Mesendoderm (in vitro differentiated cells): ENCODE results near the gene TMEM221.

Experiments
- DNase-seq: peaks from one replicate; pipeline ENCODE4 v3.0.0; 2013
- H2AK5ac ChIP-seq: 2 replicates; pipeline ENCODE4 v1.6.1; 2013; ENCODE audit warnings: low read length, inconsistent platforms
- H2BK120ac ChIP-seq: 2 replicates; pipeline ENCODE4 v1.6.1; 2013; ENCODE audit warnings: low read depth, mild to moderate bottlenecking, low read length, moderate library complexity, mixed read lengths
- H2BK15ac ChIP-seq: replicated peaks from 2 replicates; pipeline ENCODE4 v1.6.1; 2013; ENCODE audit warnings: low read depth, mild to moderate bottlenecking, moderate library complexity
- H2BK5ac ChIP-seq: 2 replicates; pipeline ENCODE4 v1.6.1; 2013; ENCODE audit warnings: low read length, inconsistent platforms
- H3K18ac ChIP-seq: 2 replicates; pipeline ENCODE4 v1.6.1; 2013; ENCODE audit warnings: mild to moderate bottlenecking, low read length, mixed read lengths
- H3K23ac ChIP-seq: one replicate; pipeline ENCODE4 v1.6.1; 2013; ENCODE audit warnings: low read length
- H3K27ac ChIP-seq: 2 replicates; pipeline ENCODE4 v1.5.1; 2013; ENCODE audit warnings: low read depth, mild to moderate bottlenecking, inconsistent platforms, low read length, moderate library complexity
- H3K27me3 ChIP-seq: 2 replicates; pipeline ENCODE4 v1.6.1; 2013; ENCODE audit warnings: low read length, control low read depth, mild to moderate bottlenecking, inconsistent platforms; ENCODE audit not compliant: insufficient read depth, poor library complexity
- H3K36me3 ChIP-seq: 2 replicates; pipeline ENCODE4 v1.6.1; 2013; ENCODE audit warnings: low read length, inconsistent platforms; ENCODE audit not compliant: control insufficient read depth, insufficient read depth
- H3K4ac ChIP-seq: one replicate; pipeline ENCODE4 v1.6.1; 2013; ENCODE audit warnings: low read depth, mild to moderate bottlenecking, low read length, moderate library complexity
- H3K4me1 ChIP-seq: 2 replicates; pipeline ENCODE4 v1.6.1; 2013; ENCODE audit warnings: low read depth, low read length, inconsistent platforms; ENCODE audit not compliant: control insufficient read depth
- H3K4me2 ChIP-seq: 2 replicates; pipeline ENCODE4 v1.6.1; 2013; ENCODE audit warnings: low read length
- H3K4me3 ChIP-seq: 2 replicates; pipeline ENCODE4 v1.5.1; 2013; ENCODE audit warnings: mild to moderate bottlenecking, low read length
- H3K56ac ChIP-seq: one replicate; pipeline ENCODE4 v1.6.1; 2013; ENCODE audit warnings: low read length
- H3K79me1 ChIP-seq: 2 replicates; pipeline ENCODE4 v1.6.1; 2013; ENCODE audit warnings: low read length, inconsistent platforms
- H3K79me2 ChIP-seq: 2 replicates; pipeline ENCODE4 v1.6.1; 2013; ENCODE audit warnings: mild to moderate bottlenecking, low read length; ENCODE audit not compliant: control insufficient read depth, insufficient read depth
- H3K9ac ChIP-seq: 2 replicates; pipeline ENCODE4 v1.6.1; 2013; ENCODE audit warnings: low read length, inconsistent platforms
- H4K5ac ChIP-seq: one replicate; pipeline ENCODE4 v1.6.1; 2013; ENCODE audit warnings: low read length
- H4K8ac ChIP-seq: one replicate; pipeline ENCODE4 v1.6.1; 2013; ENCODE audit warnings: low read depth, mild to moderate bottlenecking, control low read depth, low read length, moderate library complexity
- WGBS: extraction: QIAGEN DNeasy Blood & Tissue Kit; methylation state at CpG from one replicate; pipeline ENCODE4 v1.1.7; 2013; ENCODE audit warnings: low lambda C conversion rate, missing lambda C conversion rate; ENCODE audit not compliant: insufficient coverage; ENCODE audit errors: extremely low coverage; 5-methylcytosine and 5-hydroxymethylcytosine counted together

The TMEM221 gene

DNA sequence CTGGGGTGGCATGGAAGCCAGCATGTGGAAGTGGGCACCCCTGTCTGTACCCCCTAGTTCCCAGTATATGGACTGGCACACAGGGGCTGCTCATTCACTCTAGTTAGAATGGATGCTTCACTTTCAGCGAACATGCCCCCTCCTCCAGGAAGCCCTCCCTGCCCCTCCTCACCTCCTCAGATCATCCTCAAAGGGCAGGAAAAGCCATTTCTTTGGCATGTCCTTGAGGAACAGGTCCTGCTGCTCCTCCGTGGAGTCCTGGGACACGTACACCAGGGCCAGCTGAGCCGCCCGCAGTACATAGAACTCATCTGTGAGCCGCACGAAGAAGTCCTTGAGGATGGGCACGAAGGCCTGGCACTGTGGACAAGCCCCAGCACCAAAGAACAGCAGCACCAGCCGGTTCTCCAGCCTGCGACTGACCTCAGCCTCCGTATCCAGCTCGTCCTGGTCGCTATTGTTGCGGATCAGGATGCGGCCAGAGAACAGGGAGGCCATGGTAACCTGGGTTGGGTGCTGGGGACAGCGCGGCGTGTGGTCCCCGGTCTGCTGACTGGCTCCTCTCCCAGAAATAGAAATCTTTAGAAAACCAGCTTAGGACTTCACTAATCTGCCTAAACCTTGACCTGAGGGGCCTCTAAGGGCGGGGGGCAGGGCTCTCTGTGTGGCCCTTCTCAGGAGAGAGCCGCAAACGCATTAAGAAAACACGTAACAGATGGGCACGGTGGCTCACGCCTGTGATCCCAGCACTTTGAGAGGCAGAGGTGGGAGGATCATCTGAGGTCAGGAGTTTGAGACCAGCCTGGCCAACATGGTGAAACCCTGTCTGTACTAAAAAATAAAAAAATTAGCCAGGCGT is 12.1 kb upstream of the TMEM221 start, which contains the start of gene NXNL1:
Gene NXNL1 (minus strand): TSS at position 555 of the 859 bp plus-strand sequence. CDS start 57 bp downstream, at position 498.
- H3K4me2 ChIP-seq, result no peak within 1 kb of the TSS
- no peak within 1 kb of the TSS for H3K9ac ChIP-seq
- H3K4me1 ChIP-seq, result no peaks in the 10 kb centered on the region
- no peak within 1 kb of the TSS for H3K4me3 ChIP-seq
- no peak within 1 kb of the TSS for H3K4ac ChIP-seq
- H3K79me2 ChIP-seq, result no peaks in the 10 kb centered on the region
- WGBS, result no CpG with 5 or more reads among the region's 26 CpGs
- H2BK5ac ChIP-seq, result no peak within 1 kb of the TSS
- no peak within 1 kb of the TSS for H4K5ac ChIP-seq
- H2BK120ac ChIP-seq, result no peak within 1 kb of the TSS
- no peak within 1 kb of the TSS for H3K18ac ChIP-seq
- no peaks in the 10 kb centered on the region for H3K36me3 ChIP-seq
- DNase-seq, result no peak
- no peak within 1 kb of the TSS for H2BK15ac ChIP-seq
- H3K27me3 ChIP-seq, result peaks cover 7% of the 10 kb centered on the region
- H4K8ac ChIP-seq, result no peak within 1 kb of the TSS
- no peaks in the 10 kb centered on the region for H3K79me1 ChIP-seq
- H2AK5ac ChIP-seq, result no peak within 1 kb of the TSS
- no peak within 1 kb of the TSS for H3K23ac ChIP-seq
- no peak within 1 kb of the TSS for H3K56ac ChIP-seq
- no peak within 1 kb of the TSS for H3K27ac ChIP-seq

DNA sequence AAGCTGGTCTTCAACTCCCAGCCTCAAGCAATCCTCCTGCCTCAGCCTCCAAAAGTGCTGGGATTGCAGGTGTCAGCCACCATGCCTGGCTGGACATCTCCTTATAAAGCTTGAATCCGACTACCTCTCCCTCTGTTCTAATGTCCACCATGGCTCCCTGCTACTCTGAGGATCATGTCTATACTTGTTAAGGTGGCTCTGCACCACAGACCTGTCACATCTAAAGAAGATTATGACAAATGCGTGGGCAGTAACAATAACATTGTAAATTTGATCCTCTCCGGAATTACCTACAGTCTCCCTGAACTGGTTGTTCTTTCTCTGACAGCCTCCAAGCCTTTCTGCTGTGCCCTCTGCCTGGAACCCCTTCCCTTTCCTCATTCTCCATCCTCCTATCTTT is 10.5 kb upstream of the TMEM221 start:
- H3K9ac ChIP-seq, result no peak overlapping the region
- no peaks in the 10 kb centered on the region for H3K79me1 ChIP-seq
- no peak overlapping the region for H4K8ac ChIP-seq
- no peaks in the 10 kb centered on the region for H3K79me2 ChIP-seq
- DNase-seq, result no peak
- H2BK120ac ChIP-seq, result no peak overlapping the region
- no peaks in the 10 kb centered on the region for H3K36me3 ChIP-seq
- no peak overlapping the region for H3K27ac ChIP-seq
- no peak overlapping the region for H2AK5ac ChIP-seq
- H3K4me1 ChIP-seq, result no peaks in the 10 kb centered on the region
- no peak overlapping the region for H4K5ac ChIP-seq
- no peak overlapping the region for H3K4me3 ChIP-seq
- no peak overlapping the region for H3K18ac ChIP-seq
- peaks cover 13% of the 10 kb centered on the region for H3K27me3 ChIP-seq
- no peak overlapping the region for H3K23ac ChIP-seq
- no peak overlapping the region for H3K4ac ChIP-seq
- H2BK15ac ChIP-seq, result no peak overlapping the region
- no peak overlapping the region for H3K4me2 ChIP-seq
- no peak overlapping the region for H2BK5ac ChIP-seq
- no CpG with 5 or more reads among the region's 3 CpGs for WGBS
- no peak overlapping the region for H3K56ac ChIP-seq

- Histone ChIP-seq H3K79me2 (no peaks in the 10 kb centered on the region), H3K4me1 (no peaks in the 10 kb centered on the region), H3K9ac (no peak overlapping the region), H3K4me2 (no peak overlapping the region), H2BK15ac (no peak overlapping the region), H4K5ac (no peak overlapping the region), H3K36me3 (no peaks in the 10 kb centered on the region), H3K79me1 (no peaks in the 10 kb centered on the region), H2BK120ac (no peak overlapping the region), H3K18ac (no peak overlapping the region), H3K27ac (no peak overlapping the region), H2AK5ac (no peak overlapping the region), H2BK5ac (no peak overlapping the region), H3K27me3 (peaks cover 13% of the 10 kb centered on the region), H3K56ac (no peak overlapping the region), H4K8ac (no peak overlapping the region), H3K4ac (no peak overlapping the region), H3K4me3 (no peak overlapping the region), H3K23ac (no peak overlapping the region)
- no peak for DNase-seq
- no CpG with 5 or more reads among the region's 6 CpGs for WGBS
These were observed 9.1 kb upstream of the TMEM221 start for GRCh38 chr19:17457616-17458015.

GRCh38 chr19:17456127-17456526 is 7.7 kb upstream of the TMEM221 start:
- Histone ChIP-seq H3K36me3 (no peaks in the 10 kb centered on the region), H3K18ac (no peak overlapping the region), H3K79me2 (no peaks in the 10 kb centered on the region), H3K27me3 (peaks cover 13% of the 10 kb centered on the region), H4K5ac (no peak overlapping the region), H3K79me1 (no peaks in the 10 kb centered on the region), H3K23ac (no peak overlapping the region), H3K27ac (no peak overlapping the region), H4K8ac (no peak overlapping the region), H2BK120ac (no peak overlapping the region), H3K4me3 (no peak overlapping the region), H3K9ac (no peak overlapping the region), H3K4me1 (no peaks in the 10 kb centered on the region), H2BK5ac (no peak overlapping the region), H3K4me2 (no peak overlapping the region), H2BK15ac (no peak overlapping the region), H3K56ac (peak overlapping the region; percentile 49), H2AK5ac (no peak overlapping the region), H3K4ac (no peak overlapping the region)
- DNase-seq, result no peak
- no CpG with 5 or more reads among the region's 11 CpGs for WGBS

DNA sequence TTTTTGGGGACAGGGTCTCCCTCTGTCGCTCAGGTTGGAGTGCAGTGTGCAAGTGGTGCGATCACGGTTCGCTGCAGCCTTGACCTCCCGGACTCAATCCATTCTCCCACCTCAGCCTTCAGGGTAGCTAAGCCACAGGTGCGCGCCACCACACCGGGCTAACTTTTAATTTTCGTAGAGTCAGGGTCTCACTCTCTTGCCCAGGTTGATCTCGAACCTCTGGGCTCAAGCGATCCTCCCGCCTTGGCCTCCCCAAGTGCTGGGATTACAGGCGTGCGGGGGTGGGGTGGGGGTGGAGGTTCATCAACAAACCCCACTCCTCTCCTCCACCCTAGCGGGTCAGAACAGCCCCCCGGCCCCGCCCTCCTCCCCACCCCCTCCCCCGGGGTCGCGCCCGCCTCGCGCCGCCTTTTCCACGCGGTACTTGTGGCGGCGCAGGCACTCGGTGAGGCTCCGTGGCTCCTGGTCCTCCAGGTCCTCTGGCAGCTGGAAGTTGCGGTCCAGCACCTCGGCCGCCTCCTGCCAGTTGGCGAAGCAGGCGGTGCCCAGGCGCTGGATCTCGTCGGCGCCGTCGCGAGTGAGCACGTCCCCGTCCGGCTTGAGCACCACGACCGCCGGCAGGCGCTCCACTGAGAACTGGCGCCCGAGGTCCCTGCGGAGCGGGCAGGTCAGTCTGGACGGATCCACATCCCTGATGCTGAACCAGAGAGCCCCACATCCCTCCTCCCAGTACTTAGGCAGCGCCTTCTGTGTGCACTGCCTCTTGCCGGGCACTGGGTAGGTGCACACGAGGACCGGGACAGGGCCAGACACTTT is 7.0 kb upstream of the TMEM221 start:
- Histone ChIP-seq H3K4me2 (no peak overlapping the region), H4K8ac (no peak overlapping the region), H3K27ac (no peak overlapping the region), H4K5ac (no peak overlapping the region), H3K4ac (no peak overlapping the region), H3K9ac (no peak overlapping the region), H3K4me1 (no peaks in the 10 kb centered on the region), H2AK5ac (no peak overlapping the region), H3K4me3 (no peak overlapping the region), H3K27me3 (peaks cover 13% of the 10 kb centered on the region), H2BK15ac (no peak overlapping the region), H2BK5ac (no peak overlapping the region), H3K36me3 (no peaks in the 10 kb centered on the region), H3K56ac (peak overlapping the region; percentile 49), H2BK120ac (no peak overlapping the region), H3K23ac (no peak overlapping the region), H3K79me1 (no peaks in the 10 kb centered on the region), H3K18ac (no peak overlapping the region), H3K79me2 (no peaks in the 10 kb centered on the region)
- no peak for DNase-seq
- WGBS, result no CpG with 5 or more reads among the region's 58 CpGs
